GM19193 (cell line): ENCODE measurements around the gene MGAT1.

Experiments used
- POLR2A ChIP-seq: IDR thresholded peaks from 4 replicates; pipeline ENCODE4 v1.6.1; 2011; ENCODE audit not compliant: insufficient read depth, insufficient read length; ENCODE audit errors: extremely low read depth

Gene MGAT1

DNA sequence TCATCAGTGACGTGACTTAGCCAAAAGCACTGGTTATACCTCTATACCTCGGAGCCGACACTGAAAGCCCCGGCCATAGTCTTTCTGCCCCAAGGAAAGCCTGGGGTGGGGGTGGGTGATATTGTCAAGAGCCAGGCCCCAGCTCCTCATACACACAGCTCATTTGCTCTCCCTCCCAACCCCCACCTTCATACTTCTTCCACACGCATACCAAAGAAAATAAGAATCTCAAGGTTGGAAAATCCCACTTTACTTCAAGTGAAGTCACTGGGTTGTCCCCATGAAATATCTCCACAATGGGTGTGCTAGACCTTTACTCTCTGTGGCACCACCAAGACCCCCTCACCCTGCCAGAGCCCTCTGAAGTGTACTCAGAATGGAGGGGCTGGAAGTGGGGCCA lies 27.1 kb upstream of the MGAT1 start:
- TF ChIP-seq POLR2A = no peak

- TF ChIP-seq POLR2A = no peak
Measured at GRCh38 chr5:180825768-180826525, 23.3 kb upstream of the MGAT1 start.

GRCh38 chr5:180824630-180825476 lies 22.2 kb upstream of the MGAT1 start:
- no peak for TF ChIP-seq POLR2A

GRCh38 chr5:180823940-180824629 lies 21.5 kb upstream of the MGAT1 start:
- TF ChIP-seq POLR2A = no peak

DNA sequence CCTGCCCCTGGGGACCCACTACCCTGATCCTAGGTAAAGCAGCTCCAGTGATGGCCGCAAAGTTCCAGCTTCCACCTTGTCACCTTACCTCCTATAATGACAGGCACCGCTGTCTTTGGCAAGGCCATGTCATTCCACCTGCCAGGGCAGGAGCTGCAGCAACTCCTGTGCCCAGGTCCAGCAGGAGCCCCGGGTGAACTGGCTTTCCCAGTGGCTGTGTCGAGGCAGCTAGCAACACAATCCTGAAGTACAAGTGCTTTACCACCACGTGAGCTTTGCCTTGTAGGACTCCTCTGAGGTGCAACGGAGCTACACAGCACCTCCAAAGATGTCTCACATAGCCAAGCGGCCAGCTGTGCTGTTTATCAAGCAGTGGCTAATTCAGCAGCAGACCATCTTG lies 20.7 kb upstream of the MGAT1 start:
- TF ChIP-seq POLR2A = no peak

DNA sequence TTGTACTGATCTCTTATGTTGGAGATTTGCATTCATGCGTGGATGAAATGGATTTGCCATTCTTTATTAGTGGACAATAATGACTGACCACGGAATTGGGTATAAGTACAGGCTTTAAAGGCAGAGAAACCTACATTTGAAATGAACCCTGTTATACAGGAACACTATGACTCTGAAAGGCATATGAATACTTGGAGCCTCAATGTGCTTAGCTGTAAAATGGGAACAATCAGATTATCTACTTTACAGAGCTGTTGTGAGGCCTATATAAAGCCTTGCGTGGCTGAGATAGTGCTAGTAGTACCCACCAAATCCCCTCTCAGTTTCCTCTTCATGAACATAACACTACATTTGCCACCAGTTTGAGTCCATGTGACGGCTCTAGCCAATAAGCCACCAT lies 18.9 kb upstream of the MGAT1 start:
- no peak for TF ChIP-seq POLR2A

- TF ChIP-seq POLR2A = no peak
Measured at GRCh38 chr5:180820788-180821321, 18.2 kb upstream of the MGAT1 start.

DNA sequence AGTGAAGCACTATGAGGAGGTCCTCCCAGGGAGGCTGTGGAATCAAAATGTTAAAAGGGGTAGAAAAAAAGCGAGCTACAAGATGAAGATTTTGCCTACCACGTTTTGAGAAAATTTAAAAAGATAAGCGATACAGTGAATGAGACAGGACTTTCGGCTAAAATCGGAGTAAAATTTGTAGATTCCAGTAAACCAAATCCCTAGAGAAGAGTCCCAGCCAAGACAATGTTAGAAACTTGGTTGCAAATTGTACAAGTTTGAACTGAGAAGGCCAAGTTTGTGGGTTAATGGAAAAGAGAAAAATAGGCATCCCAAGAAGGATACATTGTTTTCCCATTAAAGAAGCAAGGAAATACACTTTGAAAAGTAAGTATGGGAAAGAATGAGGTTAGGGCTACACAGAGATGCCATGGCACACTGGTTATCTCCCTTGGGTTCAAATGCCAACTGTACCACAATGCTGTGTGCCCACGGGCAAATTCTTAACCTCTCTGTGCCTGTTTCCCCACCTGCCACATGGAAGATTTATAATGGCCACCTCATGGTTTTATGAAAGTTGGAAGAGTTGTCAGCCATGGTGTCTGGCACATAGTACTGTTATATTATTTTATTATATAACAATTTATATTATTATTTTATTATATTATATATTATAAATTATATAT lies 16.2 kb upstream of the MGAT1 start:
- TF ChIP-seq POLR2A = no peak

- TF ChIP-seq POLR2A = no peak
Measured at GRCh38 chr5:180817893-180818674, 15.5 kb upstream of the MGAT1 start.

DNA sequence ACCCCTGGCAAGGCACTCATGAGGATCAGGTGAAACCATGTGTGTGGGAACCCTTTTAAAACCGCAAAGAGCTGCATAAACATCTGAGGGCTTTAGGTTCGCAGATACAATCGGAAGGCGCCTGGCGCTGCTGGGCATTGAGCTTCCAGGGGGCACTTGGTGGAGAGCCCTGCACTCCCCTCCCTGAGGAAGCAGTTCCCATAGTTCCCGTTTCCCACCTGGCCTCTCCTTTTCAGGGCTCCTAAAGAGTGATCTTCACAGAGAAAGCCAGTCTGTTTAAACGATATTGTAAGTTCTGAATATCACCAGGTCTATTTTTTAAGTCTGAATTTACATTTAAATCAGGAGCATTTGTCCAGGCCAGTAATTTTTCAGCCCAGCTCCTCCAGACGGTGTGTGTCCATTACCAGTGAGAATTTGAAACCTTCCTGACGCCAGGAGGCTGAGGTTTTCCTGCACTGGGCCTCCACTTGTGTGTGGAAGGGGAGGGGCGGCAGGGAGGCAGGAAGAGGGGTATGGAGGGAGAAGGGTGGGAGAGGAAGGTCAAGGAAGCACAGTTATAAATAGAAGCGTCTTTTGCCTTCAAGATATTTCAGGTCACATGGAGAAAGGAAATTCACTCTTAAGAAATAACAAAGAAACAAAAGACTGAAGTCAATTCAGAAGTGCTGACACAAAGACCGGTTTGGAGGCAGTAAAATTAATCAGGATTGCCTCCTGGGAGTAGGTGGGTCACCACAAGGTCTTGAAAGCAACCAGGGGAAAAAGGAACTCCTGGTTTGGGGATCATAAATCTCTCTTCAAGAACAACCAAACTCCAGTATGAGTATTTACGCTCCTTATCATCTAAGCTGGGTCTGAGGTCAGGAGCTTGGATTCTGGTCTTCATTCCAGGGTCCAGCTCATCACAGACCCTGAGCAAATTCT lies 14.3 kb upstream of the MGAT1 start:
- no peak for TF ChIP-seq POLR2A

GRCh38 chr5:180815293-180815917 lies 12.8 kb upstream of the MGAT1 start:
- no peak for TF ChIP-seq POLR2A

DNA sequence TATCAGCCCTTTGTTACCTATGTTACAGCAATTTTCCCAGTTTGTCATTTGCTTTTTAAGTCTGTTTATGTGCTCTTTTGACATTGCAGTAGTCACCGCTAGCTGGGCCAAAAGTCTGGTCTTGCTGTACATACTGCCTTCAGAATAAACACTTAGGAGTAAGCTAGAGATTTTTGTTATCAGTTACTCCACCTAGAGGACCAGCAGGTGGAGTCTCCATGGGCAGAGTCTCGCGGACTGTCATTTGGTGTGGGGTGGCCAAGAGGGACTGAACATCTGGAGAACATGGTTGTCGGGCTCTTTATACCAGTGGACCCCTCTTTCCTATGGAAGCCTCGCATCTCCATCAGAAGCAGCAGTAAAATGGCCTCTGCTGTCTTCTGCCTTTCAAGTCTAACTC lies 10.8 kb upstream of the MGAT1 start:
- TF ChIP-seq POLR2A = no peak
